GM19397 (cell line): ENCODE data around the gene ZNF558.
A peak's percentile ranks its signal among the peaks of the same experiment; 100 is the strongest.

Experiments used
- ATAC-seq: cut with Tn5 transposase; IDR thresholded peaks from one replicate; pipeline ENCODE4 v1.9.1; 2021; ENCODE audit warnings: mild to moderate bottlenecking, moderate library complexity; ENCODE audit not compliant: unreplicated experiment

The ZNF558 gene

GRCh38 chr19:8832132-8833021, at the start of gene ZNF558, which contains the start of gene MBD3L1:
Gene ZNF558 (minus strand): TSS chr19:8832304. CDS start chr19:8822659, 9,645 bp downstream.
Gene MBD3L1 (plus strand): TSS chr19:8832377. CDS start chr19:8842679, 10,302 bp downstream.
- ATAC-seq, result peak; percentile 84

GRCh38 chr19:8881512-8881911, 49.4 kb upstream of the ZNF558 start:
- ATAC-seq, result no peak

- ATAC-seq, result no peak
Observed at GRCh38 chr19:8880868-8881488, 48.9 kb upstream of the ZNF558 start.

- ATAC-seq, result no peak
Observed at GRCh38 chr19:8877854-8878705, 46.0 kb upstream of the ZNF558 start.

- no peak for ATAC-seq
Observed at GRCh38 chr19:8866344-8866743, 34.2 kb upstream of the ZNF558 start.

GRCh38 chr19:8858260-8858659, 26.2 kb upstream of the ZNF558 start:
- ATAC-seq, result no peak

GRCh38 chr19:8850488-8850887, 18.4 kb upstream of the ZNF558 start:
- no peak for ATAC-seq

GRCh38 chr19:8849232-8849631, 17.1 kb upstream of the ZNF558 start:
- no peak for ATAC-seq

- ATAC-seq, result no peak
Observed at GRCh38 chr19:8846819-8847218, 14.7 kb upstream of the ZNF558 start.

- ATAC-seq, result no peak
Observed at GRCh38 chr19:8840708-8841107, 8.6 kb upstream of the ZNF558 start.

GRCh38 chr19:8835877-8836276, 3.8 kb upstream of the ZNF558 start:
- no peak for ATAC-seq

- no peak for ATAC-seq
Observed at GRCh38 chr19:8835446-8835845, 3.3 kb upstream of the ZNF558 start.

GRCh38 chr19:8831832-8832131, 322 bp downstream of the ZNF558 start:
- ATAC-seq, result peak; percentile 12

GRCh38 chr19:8831373-8831772, 731 bp downstream of the ZNF558 start:
- ATAC-seq, result no peak

GRCh38 chr19:8827277-8827676, 4.8 kb downstream of the ZNF558 start:
- no peak for ATAC-seq

GRCh38 chr19:8826371-8826770, 5.7 kb downstream of the ZNF558 start:
- no peak for ATAC-seq

GRCh38 chr19:8821748-8822241, 10.3 kb downstream of the ZNF558 start:
- no peak for ATAC-seq

GRCh38 chr19:8820234-8820633, 11.9 kb downstream of the ZNF558 start:
- ATAC-seq, result no peak

GRCh38 chr19:8815780-8816179, 16.3 kb downstream of the ZNF558 start:
- no peak for ATAC-seq

GRCh38 chr19:8814176-8814575, 17.9 kb downstream of the ZNF558 start:
- no peak for ATAC-seq
